Hematopoietic multipotent progenitor cell treated with erythropoietin and hydrocortisone succinate and interleukin-3 and kit ligand, for 4 days (in vitro differentiated cells): ENCODE measurements around the gene CEP89.
"Not testable (repeated sequence)": the region's sequence is repeated elsewhere in the genome, so short reads cannot be mapped to it uniquely, and the experiment has no call there.

Experiments
- DNase-seq: peaks from one replicate; pipeline ENCODE4 v3.0.0-alpha.2; 2015

CEP89 gene

GRCh38 chr19:32890841-32891240, 80.9 kb downstream of the CEP89 start:
- DNase-seq: no peak

DNA sequence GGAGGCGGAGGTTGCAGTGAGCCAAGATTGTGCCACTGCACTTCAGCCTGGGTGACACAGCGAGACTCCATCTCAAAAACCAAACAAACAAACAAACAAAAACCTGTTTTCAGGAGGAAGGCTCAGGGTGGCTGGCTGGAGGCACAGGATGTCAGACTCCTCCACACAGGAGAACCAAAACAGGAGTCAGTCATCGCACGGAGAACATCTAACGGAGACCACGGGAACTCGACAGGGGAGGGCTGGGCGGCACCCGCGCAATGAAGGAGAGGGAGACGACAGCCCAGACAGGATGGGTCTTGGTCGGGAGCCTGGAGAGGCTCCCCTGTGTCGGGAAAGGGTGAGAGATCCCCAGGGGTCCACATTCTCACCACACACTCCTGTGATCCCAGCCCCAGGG, 81.4 kb downstream of the CEP89 start:
- DNase-seq: no peak

- DNase-seq: no peak
Measured at GRCh38 chr19:32889137-32889934, 82.4 kb downstream of the CEP89 start.

GRCh38 chr19:32887572-32888215, 84.1 kb downstream of the CEP89 start:
- DNase-seq: no peak

GRCh38 chr19:32886241-32886640, 85.5 kb downstream of the CEP89 start:
- DNase-seq: no peak

- not testable (repeated sequence) for DNase-seq
Measured at GRCh38 chr19:32885255-32885654, 86.5 kb downstream of the CEP89 start.

GRCh38 chr19:32881766-32882165, 90.0 kb downstream of the CEP89 start:
- DNase-seq: no peak

- DNase-seq: no peak
Measured at GRCh38 chr19:32880622-32881021, 91.1 kb downstream of the CEP89 start.

GRCh38 chr19:32879741-32880140, 92.0 kb downstream of the CEP89 start:
- DNase-seq: no peak

DNA sequence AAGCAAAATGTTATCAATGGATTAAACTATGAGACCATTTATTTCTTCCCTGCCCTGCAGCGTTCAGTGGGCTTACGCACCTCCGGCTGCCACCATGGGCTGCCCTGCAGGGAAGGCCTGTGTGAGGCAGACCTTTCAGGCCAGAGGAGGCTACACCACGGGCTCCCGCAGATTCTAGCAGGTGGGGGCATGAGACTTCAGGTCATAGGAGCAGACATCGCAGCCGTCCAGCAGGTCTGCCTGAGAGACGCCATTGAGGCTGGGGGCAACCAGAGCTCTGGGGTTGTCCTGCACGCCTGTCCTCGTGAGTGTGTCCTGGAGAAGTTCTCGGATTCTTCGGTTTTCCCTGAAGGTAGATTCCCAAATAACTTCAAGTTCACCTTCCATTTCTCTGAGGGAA, 92.8 kb downstream of the CEP89 start:
- DNase-seq: no peak

- DNase-seq: no peak
Measured at GRCh38 chr19:32877977-32878745, 93.6 kb downstream of the CEP89 start.

- DNase-seq: no peak
Measured at GRCh38 chr19:32877323-32877912, 94.3 kb downstream of the CEP89 start.

- no peak for DNase-seq
Measured at GRCh38 chr19:32876919-32877285, 94.9 kb downstream of the CEP89 start.

GRCh38 chr19:32876236-32876918, 95.4 kb downstream of the CEP89 start:
- DNase-seq: no peak

GRCh38 chr19:32875428-32875827, 96.3 kb downstream of the CEP89 start:
- no peak for DNase-seq

DNA sequence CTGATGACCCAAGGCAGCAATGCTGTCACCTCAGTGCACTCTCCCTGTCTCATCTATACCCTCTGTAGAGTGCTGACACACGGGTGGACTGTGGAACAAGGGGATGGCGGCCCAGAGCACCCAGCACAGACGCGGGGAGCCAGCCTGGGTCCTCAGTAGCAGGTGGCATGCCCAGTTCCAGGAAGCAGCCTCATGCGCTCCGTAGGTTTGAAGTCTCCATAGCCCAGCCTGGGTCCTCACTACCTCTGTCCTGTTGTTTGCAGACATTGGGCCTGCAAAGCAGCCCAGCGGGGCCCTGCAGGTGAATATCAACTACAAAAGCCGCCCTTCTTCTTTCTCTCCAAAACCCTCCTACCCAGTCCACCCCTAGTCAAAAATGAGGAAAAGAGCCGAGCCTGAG, 97.2 kb downstream of the CEP89 start:
- no peak for DNase-seq

GRCh38 chr19:32873247-32873959, 98.4 kb downstream of the CEP89 start:
- no peak for DNase-seq

- no peak for DNase-seq
Measured at GRCh38 chr19:32872391-32872790, 99.4 kb downstream of the CEP89 start.

DNA sequence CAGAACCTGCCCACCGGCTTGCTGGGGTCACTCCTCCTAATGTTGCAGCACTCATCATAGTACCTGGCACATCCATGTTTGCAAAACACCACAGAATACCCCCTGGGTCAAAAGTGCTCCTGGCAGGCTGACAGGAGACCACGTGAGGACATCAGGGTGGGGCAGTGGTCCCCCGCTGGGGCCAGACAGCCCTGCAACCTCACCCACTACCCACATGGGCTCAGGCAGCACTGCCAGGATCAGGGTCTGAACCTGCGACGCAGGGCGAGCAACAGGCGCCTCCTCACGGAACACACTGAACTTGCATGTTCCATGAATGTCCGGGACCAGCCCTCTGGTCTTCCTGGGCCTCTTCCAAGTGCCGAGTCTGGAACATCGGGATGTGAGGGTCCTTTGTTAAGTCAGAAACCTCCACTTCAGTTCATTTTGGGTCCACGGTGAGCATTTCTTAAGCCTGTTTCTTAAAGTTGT, 100.7 kb downstream of the CEP89 start:
- DNase-seq: no peak

- no peak for DNase-seq
Measured at GRCh38 chr19:32869966-32870573, 101.7 kb downstream of the CEP89 start.

GRCh38 chr19:32869369-32869965, 102.3 kb downstream of the CEP89 start, which contains the start of gene SLC7A9:
Gene SLC7A9, minus strand, starts transcription at chr19:32869767. Its CDS starts 1,233 bp downstream, at chr19:32868534.
- no peak for DNase-seq
